A549 (cell line): ENCODE results near the gene CASK.

Source experiments
- HOXB13 ChIP-seq: fragments of 250-450 bp; sonication (Bioruptor Pico); IDR thresholded peaks from 2 replicates; pipeline ENCODE4 v1.5.0; 2020; ENCODE audit warnings: low read depth, mild to moderate bottlenecking, moderate library complexity
- JUN ChIP-seq, 2 experiments: fragments of >200 bp; sonication (Bioruptor Twin); formaldehyde crosslinking; IDR thresholded peaks; 2 replicates in 1 of 2; 3 replicates in 1 of 2; pipeline ENCODE4 v1.6.1; 2016 to 2017
- TF ChIP-seq, protein P1 (sequence below): fragments of >200 bp; sonication (Bioruptor Twin); formaldehyde crosslinking; IDR thresholded peaks from 3 replicates; pipeline ENCODE4 v1.5.1; 2016

- TF ChIP-seq, protein P1, sequence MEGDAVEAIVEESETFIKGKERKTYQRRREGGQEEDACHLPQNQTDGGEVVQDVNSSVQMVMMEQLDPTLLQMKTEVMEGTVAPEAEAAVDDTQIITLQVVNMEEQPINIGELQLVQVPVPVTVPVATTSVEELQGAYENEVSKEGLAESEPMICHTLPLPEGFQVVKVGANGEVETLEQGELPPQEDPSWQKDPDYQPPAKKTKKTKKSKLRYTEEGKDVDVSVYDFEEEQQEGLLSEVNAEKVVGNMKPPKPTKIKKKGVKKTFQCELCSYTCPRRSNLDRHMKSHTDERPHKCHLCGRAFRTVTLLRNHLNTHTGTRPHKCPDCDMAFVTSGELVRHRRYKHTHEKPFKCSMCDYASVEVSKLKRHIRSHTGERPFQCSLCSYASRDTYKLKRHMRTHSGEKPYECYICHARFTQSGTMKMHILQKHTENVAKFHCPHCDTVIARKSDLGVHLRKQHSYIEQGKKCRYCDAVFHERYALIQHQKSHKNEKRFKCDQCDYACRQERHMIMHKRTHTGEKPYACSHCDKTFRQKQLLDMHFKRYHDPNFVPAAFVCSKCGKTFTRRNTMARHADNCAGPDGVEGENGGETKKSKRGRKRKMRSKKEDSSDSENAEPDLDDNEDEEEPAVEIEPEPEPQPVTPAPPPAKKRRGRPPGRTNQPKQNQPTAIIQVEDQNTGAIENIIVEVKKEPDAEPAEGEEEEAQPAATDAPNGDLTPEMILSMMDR, result no peak
- TF ChIP-seq JUN (IDR thresholded peaks at IDR 0.05) (no peak), HOXB13 (CRISPR knock-in tag) (no peak)
These were observed 47.1 kb upstream of the CASK start for GRCh38 chrX:41970419-41970818.
